K562 (cell line): ENCODE results near the gene HNRNPF. TPM values are rescaled to one million over a fixed set of nuclear protein-coding genes. Genes with fewer than 3 reads are reported as not detected.

Source experiments
- BRD9 ChIP-seq: fragments of 450-650 bp; IDR thresholded peaks from 2 replicates; pipeline ENCODE4 v1.6.1; 2018; ENCODE audit warnings: low read depth; ENCODE audit not compliant: partially characterized antibody
- FOXA3 ChIP-seq, 2 experiments: fragments of 450-650 bp in 1 of 2; sonication (generic) in 1 of 2; formaldehyde crosslinking; IDR thresholded peaks in 1 of 2; conservative IDR thresholded peaks in 1 of 2; 2 replicates each; pipeline versions ENCODE4 v1.4.0 to v1.8.0; 2020 to 2022; ENCODE audit warnings: mild to moderate bottlenecking in 2 of 2, missing genetic modification reagents in 1 of 2
- GABPA ChIP-seq: fragments of 200-800 bp; sonication (Bioruptor generic); conservative IDR thresholded peaks from 2 replicates; pipeline ENCODE4 v1.6.1; 2016; ENCODE audit warnings: low read depth, missing genetic modification characterization, missing compliant biosample characterization
- HMBOX1 ChIP-seq: sonication (generic); IDR thresholded peaks from 2 replicates; pipeline ENCODE4 v1.6.1; 2016
- HOMEZ ChIP-seq: fragments of 250-450 bp; sonication (Bioruptor Pico); IDR thresholded peaks from 2 replicates; pipeline ENCODE4 v1.4.0; 2020; ENCODE audit warnings: mild to moderate bottlenecking, moderate library complexity
- NEUROD1 ChIP-seq: fragments of 150-350 bp; IDR thresholded peaks from 2 replicates; pipeline ENCODE4 v1.6.1; 2014; ENCODE audit warnings: borderline replicate concordance, low read length, low read depth; ENCODE audit not compliant: partially characterized antibody
- NFE2 ChIP-seq: IDR thresholded peaks from 2 replicates; pipeline ENCODE4 v1.6.1; 2014; ENCODE audit warnings: antibody characterized with exemption, low read depth
- NR2C1 ChIP-seq, 2 experiments: fragments of 450-650 bp; IDR thresholded peaks; 2 replicates each; pipeline ENCODE4 v1.6.1; 2017; ENCODE audit warnings: mild to moderate bottlenecking in 2 of 2, antibody characterized with exemption in 1 of 2, inconsistent platforms in 1 of 2, missing compliant biosample characterization in 1 of 2, missing genetic modification characterization in 1 of 2
- RAD51 ChIP-seq: fragments of 450-650 bp; IDR thresholded peaks from 2 replicates; pipeline ENCODE4 v1.7.1; 2016; ENCODE audit warnings: low read depth, mild to moderate bottlenecking, borderline replicate concordance
- SAP30 ChIP-seq: fragments of 200-600 bp; sonication (generic); IDR thresholded peaks from 2 replicates; pipeline ENCODE4 v1.6.1; 2012; ENCODE audit warnings: borderline replicate concordance, low read depth, mild to moderate bottlenecking, moderate library complexity, low read length, control low read depth, inconsistent platforms; ENCODE audit not compliant: insufficient read depth, poor library complexity, severe bottlenecking
- TCF15 ChIP-seq: fragments of 250-450 bp; sonication (Bioruptor Pico); IDR thresholded peaks from 2 replicates; pipeline ENCODE4 v1.8.0; 2022; ENCODE audit warnings: moderate library complexity, mild to moderate bottlenecking, inconsistent platforms
- ZNF395 ChIP-seq: fragments of 200-800 bp; sonication (Bioruptor generic); IDR thresholded peaks from 2 replicates; pipeline ENCODE4 v1.6.1; 2017; ENCODE audit warnings: missing genetic modification characterization, missing compliant biosample characterization
- ZNF785 ChIP-seq: fragments of 250-450 bp; sonication (Bioruptor Pico); IDR thresholded peaks from 2 replicates; pipeline ENCODE4 v1.4.0; 2020; ENCODE audit warnings: mild to moderate bottlenecking
- polyA plus RNA-seq, 8 experiments: library from polyadenylated mRNA; depleted of rRNA in 4 of 8; stranded (reverse) in 5 of 8; unstranded in 3 of 8; fragments of >200 nt; fragmentation: Nextera tagmentation in 2 of 8; fragmentation: Illumina TruSeq in 1 of 8; extraction: Ambion mirVana in 2 of 8; extraction: Trizol in 1 of 8; gene quantifications; 2 replicates each; pipeline versions ENCODE4 v1.2.1 to v1.2.3, GENCODE V29; 2011 to 2014; ENCODE audit warnings: inconsistent platforms in 1 of 8, missing spikeins in 1 of 8
- total RNA-seq, 7 experiments: library from RNA; depleted of rRNA in 6 of 7; stranded (reverse); fragments of >200 nt in 6 of 7; fragmentation: Illumina TruSeq in 2 of 7; extraction: Trizol in 2 of 7; gene quantifications; 2 replicates each; pipeline versions ENCODE4 v1.2.1 to v1.2.3, GENCODE V29; 2011 to 2021; ENCODE audit warnings: low replicate concordance in 1 of 7

Gene HNRNPF
- total and polyA plus RNA-seq, 9 of the 15 experiments (the other 6 are each of a cell fraction or from before 2014, with no cell fraction given) = 192 to 489 (median 416) TPM

- peak; percentile 67 for TF ChIP-seq GABPA
- peak; percentile 68 for TF ChIP-seq NR2C1 (IDR thresholded peaks at IDR 0.05)
- peak; percentile 74 for TF ChIP-seq NR2C1 (tag; IDR thresholded peaks at IDR 0.05)
- peak; percentile 78 for TF ChIP-seq HMBOX1
- TF ChIP-seq HOMEZ (CRISPR knock-in tag) = no peak
- TF ChIP-seq TCF15 (CRISPR knock-in tag) = peak; percentile 68; the same call in 1 of the 2 replicates
- TF ChIP-seq RAD51 = peak; percentile 66; the same call in 1 of the 2 replicates
- no peak for TF ChIP-seq ZNF785 (CRISPR knock-in tag)
- peak; percentile 13 for TF ChIP-seq NEUROD1
- peak; percentile 67 for TF ChIP-seq BRD9
- TF ChIP-seq SAP30 = no peak
- TF ChIP-seq FOXA3 (CRISPR knock-in tag; conservative IDR thresholded peaks at IDR 0.05 in 1 of 2, IDR thresholded peaks at IDR 0.05 in 1 of 2) = 0 out of 4 replicates have a peak, but pooled peaks of 1 of the 2 experiments have one; percentile 65
- TF ChIP-seq NFE2 = no peak
- TF ChIP-seq ZNF395 = peak; percentile 82
Measured at GRCh38 chr10:43420369-43421200, 11.6 kb upstream of the HNRNPF start (continued).
